CD4-positive, alpha-beta T cell treated with Interleukin-1 beta for 1 hour (primary cell): Measurements from ENCODE around the gene APLN.

Experiments used
- DNase-seq, 2 donors: peaks; one replicate each; pipeline ENCODE4 v3.0.0-alpha.2; 2020 to 2022

The APLN gene, protein sequence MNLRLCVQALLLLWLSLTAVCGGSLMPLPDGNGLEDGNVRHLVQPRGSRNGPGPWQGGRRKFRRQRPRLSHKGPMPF

DNA sequence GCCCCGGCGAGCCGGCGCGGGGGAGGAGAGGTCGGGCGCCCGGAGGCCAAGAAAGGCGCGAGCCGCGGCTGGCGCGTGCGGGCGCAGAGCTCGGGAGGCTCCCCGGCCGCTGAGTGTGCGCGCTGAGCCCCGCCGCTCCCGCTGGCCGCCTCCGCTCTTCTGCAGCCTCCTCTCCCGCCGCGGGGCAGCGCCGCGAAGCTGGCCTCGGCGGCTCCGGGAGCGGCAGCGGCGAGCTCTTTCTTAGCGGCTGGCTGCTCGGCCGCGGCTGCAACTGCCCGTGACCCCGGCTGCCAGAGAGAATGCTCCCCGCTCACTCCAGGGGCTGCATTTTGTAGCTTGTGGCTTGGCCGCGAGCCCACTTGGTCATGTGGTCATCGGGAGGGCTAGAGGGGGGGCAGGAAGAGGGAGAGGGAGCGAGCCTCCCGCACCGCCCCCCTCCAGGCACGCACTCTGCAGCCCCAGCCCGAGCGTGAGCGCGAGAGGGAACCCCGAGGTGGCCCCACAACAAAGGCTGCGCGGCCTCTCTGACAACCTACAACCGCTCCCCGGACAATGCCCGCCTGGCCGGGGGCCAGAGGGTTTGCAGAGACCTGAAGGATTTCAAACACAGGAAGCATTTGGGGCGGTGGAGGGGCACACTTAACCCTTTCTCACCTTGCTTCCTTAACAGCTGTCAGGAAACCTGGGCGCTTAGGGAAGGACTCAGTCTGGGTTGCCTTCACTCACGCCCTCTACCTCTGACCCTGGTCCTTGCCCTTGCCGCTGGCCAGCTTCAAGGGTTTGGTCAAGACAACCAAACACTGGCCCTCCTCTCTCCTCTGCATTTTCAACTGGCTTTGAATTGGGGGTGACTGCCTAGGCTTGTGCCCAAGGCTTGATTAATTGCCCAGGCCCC is at the start of gene APLN:
Gene APLN, minus strand, starts transcription at position 305 of the 895 bp plus-strand sequence. CDS start 326 bp downstream, outside the sequence.
- DNase-seq, result no peak

DNA sequence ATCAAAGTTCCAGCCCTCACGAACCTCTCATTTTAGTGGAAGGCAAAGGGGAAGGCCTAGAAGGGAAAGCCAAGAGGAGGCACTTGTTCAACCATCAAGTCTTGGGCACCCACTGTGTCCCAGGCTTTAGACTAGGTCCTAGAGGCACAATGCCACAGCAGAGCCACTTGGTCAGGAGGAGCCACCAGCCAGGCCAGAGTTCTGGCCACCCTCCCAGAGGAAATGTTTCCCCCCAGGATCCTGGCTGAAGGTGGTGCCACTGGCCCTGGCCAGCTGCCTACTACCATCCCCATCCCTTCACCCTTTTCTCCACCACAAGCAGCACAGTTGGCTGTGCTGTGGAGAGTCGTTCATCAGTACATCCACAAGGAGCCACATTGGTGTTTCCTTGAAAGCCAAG is 49.7 kb upstream of the APLN start:
- no peak for DNase-seq

DNA sequence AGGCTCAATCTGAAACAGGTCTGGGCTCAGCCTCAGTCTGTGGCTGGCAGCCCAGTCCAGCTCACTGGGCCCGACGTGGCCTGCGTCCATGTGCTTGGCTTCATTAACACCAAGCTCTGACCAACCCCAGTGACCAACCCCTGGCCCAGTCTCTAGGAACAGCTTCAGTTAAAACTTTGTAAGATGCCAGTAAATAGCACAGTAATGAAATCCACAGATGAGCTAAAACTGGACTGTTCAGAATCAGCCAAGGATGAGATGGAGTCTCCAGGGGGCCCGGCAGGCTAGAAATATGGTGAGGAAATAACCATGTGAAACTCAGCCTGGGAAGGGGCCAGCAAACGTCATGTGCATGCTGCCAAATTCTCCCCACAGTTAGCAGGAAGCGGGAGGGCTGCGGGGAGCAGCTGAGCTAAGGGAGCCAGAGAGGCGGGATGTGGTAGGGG is 46.9 kb upstream of the APLN start:
- no peak for DNase-seq

DNA sequence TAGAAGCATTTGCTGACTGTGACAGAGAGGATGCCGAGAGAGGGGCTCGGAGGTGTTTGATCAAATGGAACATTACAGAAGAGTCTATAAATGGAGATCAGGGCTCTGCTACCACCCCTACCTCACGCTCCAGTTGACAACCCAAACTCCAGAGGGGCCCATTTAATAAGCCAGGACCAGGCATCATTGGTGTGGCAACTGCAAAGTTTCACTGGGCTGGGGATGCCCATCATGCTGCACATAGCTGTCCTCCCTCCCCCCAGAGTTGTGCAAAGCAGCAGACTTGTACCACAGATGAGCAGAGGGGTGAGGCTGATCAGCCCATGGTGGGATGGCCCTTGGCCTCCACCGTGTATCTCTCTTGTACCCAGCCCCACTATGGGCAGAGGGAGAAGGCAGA is 45.8 kb upstream of the APLN start:
- DNase-seq, result no peak

DNA sequence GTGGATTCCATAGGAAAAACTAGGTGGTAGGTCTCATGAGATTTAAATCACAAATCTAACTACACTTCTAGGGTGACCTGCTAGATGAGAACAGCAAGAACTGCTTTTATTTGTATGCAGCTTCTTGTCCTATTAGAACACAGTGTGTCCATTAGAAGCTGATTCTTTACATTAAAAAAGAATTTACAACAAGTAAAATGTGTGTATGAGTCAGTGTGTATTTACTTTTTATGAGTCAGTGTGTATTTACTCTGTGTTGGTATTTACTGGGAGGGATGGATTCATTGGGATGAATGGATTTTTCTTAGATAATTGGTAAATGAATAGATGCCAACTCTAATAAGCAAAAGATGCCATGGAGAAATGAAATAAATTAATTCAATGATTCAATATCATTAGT is 43.4 kb upstream of the APLN start:
- no peak for DNase-seq

DNA sequence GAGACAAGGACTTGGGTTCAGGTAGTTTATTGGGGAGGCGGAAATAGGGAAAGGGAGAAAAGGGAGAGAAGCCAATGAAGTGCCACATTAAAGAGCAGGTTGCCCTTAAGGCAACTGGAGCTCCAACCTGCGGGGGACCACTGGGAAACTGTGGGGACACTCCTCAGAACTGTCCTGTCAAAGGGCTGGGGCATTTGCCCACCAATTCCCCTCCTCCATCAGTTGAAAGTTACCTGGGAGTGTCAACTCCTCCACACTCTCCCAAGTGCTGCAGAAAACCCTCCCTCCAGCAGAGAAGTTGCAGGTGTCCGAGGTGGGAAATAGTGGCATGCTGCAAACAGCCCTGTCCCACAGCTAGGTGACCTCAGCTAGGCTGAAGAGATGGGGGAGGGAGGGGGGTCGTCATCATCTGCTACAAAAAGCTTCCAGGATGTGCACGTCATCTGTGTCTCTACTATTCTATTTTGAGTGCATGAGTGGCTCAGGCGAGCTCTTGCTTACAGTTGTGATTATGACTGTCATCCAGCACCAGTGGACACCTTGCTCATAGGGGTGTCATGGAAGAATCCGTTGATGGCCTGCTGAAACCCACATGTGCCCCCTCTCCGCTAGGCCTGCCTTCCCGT is 42.6 kb upstream of the APLN start:
- no peak for DNase-seq

DNA sequence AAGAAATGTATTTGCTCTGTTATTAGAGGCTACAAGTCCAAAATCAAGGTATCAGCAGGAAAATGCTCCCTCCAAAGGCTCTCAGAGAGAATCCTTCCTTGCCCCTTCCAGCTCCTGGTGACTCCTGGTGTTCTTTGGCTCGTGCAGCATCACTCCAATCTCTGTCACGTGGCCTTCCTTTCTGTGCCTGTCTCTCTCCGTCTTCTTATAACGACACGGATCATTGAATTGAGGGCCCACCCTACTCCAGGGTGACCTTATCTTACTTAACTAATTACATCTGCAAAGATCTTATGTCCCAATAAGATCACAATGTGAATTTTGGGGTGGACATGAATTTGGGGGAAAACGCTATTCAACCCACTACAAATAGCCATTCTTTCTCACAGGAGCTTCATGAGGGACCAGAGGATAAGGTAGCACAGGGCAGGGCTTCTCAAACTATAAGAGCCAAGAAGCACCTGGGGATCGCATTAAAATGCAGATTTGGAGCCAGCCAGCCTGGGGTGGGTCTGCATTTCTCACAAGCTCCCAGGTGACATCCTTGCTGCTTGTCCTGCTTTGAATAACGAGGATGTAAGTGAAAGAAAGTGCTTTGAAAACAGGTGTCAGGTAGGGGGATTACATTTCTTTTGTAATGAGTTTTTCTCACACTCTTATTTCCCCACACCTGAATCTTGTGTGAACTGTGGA is 41.9 kb upstream of the APLN start:
- DNase-seq, result no peak

DNA sequence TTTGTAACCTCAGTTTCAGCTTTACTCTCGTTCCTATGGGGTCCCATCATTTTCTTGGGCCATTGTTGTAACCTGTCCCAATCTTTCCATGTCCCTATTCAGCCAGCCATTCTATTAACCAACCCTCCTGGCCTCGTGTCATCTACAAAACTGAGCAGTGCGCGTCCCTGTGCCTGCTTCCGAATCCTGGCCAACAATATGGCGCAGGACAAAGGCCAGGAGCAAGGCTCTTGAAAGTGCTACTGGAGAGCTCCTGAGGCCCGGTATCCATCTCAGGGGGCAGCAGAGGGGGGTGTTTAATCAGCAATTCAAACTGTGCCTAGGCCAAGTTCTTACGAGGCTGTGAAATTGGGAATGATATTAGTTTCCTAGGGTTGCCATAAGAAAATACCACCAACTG is 41.2 kb upstream of the APLN start:
- no peak for DNase-seq

DNA sequence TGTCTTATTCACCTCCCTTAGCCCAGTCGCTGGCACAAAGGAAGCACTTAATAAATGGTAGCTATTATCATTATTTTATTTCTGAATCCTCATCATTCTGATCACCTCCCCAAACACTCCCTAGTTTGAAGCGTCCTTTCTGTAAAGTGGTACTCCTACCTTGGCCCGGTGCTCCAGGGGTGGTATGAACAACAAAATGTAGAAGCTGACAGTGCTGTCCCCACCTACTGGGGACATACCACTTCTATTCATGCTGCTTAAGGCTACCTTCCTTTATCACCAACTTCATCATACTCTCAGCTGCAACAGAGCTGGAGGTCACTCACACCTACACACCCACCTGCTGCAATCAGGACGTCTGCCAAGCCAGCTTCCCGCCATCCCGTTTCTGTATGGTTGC is 40.8 kb upstream of the APLN start:
- DNase-seq, result no peak

DNA sequence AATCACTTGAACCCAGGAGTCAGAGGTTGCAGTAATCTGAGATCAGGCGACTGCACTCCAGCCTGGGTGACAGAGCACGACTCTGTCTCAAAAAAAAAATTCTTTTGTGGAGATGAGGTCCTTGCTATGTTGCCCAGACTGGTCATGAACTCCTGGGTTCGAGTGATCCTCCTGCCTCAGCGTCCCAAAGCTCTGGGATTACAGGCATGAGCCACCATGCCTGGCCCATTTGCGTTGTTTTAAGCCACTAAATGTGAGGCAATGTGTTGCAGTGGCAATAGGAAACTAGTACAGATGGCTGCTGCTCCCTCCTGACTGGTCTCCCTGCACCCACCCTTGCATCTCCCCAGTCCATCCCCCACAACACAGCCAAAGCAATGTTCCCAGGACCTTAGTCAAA is 40.0 kb upstream of the APLN start:
- no peak for DNase-seq

DNA sequence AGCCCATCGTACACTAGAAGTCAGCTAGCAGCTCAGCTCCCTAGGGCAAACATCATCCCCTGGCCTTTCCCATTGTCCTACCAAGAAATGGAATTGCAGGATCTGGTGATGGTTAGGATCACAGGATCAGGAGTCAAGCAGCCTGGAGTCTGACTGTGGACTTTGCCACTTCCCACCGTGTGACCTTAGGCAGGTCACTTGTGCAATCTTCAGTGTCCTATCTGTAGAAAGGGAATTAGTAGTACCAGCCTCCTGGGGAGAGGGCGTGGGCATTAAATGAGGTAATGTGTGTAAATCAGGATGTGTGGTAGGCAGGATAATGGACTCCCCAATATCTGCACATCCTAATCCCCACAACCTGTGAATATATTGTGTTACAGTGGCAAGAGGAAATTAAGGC is 38.6 kb upstream of the APLN start:
- no peak for DNase-seq

DNA sequence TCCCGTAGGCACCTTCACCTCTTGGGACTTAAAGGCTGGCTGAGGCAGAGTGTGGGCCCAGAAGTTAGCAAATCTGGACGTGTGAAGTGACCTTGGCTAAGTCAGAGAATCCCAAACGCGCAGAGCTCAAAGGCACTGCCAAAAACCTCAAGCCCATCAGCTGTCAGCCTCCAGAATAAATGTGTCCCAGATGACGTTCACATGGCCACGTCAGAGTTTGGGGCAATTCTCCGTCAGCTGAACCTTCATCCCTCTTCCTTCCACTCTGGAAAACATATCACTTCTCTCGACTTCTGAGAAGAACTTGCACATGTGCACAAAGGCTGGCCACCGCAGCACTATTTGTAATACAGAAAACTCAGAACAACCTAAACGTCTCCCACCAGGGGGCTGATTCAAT is 35.7 kb upstream of the APLN start:
- no peak for DNase-seq

DNA sequence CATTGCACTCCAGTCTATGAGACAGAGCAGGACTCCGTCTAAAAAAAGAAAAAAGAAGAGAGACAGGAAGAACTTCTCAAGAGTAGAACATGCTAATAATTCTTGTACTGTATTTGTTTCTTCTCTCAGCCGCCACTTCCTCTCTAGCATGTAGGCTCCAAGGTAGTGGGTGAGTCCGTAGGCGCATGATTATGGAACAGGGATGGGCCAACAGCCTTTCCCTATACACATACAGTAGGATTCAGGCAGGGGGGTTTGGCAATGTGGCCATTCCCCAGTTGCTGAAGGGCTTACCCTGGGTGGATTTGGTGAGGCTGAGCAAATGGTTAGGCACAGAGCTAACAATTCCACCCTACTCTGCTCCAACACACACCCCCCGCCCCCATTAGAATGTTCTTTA is 35.0 kb upstream of the APLN start:
- no peak for DNase-seq

DNA sequence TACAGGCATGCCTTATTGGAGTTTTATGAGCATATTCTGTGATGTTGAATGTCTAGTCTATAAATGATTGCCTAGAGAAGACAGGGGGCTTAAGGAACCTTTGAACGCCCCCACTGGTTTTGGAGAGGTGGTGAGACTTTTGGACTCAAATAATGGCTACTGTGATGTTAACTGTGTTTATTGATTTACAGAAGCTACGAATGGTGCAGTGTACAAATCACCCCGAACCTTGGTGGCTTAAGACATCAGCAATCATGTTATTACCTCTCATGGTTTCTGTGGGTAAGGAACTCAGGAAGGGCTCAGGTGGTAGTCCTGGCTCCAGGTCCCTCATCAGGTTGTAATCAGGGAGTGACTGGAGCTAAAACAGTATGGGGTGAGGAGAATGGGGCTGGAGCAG is 33.3 kb upstream of the APLN start:
- DNase-seq, result no peak

DNA sequence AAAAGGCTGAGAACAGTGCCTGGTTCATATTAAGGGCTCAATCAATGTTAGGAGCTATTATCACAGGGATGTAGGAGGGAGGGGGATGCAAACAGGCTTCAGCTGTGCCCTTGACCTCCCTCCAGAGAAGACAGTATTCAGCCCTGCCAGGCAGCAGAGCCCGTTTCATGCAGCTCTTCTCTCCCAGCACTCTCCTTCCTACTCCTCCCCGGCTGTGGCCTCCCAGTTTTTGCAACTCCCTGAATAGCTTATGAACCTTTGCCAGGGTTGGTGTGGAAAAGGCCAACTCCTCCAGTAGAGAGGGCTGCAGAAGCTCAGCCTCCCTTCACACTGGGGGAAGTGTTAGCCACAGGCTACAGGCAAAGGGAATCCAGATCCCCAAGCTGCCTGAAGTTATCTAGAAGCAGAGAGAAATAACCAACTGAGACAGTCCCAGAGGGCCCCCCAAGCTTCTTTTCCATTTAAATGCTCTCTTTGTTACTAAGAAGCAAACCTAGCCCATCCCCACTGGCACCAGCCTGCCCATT is 31.7 kb upstream of the APLN start:
- no peak for DNase-seq

DNA sequence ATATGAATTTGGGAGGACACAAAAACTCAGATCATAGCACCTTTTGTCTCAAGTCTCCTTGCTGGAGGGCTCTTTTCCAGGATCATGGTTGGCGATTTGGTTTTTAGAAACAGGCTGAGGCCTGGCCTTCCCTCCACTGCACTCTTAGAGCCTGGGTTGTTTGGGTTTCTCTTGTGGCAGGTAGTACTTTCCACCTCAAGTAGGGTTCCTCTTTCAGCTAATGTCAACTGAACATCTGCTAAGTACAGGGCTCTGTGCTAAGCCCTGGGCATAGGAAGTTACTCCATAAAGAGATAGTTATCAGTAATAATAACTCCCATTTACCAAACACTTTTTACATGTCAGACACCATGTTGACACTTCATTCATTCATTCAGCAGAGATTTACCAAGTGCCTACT is 28.2 kb upstream of the APLN start:
- DNase-seq, result no peak

DNA sequence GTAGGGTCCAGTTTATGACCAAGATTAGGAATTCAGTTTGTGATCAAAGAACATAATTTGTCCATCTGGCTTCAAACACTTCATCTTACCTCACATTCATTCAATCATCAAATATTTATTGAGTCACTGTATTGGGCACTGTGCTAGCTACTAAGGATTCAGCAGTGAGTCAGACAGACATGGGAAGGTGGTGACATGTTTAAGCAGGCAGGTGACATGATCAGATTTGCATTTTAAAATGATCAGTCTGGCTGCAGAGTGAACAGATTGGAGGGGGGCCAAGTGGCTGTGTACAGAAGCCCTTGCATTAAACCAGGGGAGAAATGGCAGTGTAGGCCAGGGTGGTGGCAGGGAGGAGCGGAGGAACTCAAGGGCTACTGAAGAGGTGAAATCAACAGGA is 25.1 kb upstream of the APLN start:
- DNase-seq, result no peak

DNA sequence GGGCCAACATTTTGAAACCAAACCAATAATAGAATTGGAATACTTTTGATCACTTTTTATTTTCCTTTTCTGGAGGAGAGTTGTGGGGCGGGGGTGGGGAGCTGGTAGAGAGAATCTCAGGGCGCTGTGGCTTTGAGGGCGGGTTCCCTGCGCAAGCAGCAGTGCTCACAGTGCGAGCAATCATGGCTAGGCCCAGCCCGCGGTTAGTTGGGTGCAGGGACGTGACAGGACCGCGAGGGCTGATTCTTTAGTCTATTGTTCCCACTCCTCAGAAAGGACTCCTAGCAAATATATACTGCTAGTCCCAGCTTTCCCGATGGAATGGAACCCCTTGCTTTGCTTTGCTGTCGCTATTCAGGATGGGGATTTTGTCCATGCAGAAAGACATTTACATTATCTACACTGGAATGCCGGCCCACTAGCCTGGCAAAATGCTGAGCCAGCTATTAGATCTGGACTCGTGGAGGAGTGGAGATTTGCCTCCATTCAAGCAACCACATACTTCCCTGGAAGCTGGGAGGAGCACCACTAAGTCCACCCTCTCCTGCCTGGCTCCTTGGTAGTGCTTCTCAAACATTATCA is 23.9 kb upstream of the APLN start:
- DNase-seq, result peak; percentile 29 to 31

DNA sequence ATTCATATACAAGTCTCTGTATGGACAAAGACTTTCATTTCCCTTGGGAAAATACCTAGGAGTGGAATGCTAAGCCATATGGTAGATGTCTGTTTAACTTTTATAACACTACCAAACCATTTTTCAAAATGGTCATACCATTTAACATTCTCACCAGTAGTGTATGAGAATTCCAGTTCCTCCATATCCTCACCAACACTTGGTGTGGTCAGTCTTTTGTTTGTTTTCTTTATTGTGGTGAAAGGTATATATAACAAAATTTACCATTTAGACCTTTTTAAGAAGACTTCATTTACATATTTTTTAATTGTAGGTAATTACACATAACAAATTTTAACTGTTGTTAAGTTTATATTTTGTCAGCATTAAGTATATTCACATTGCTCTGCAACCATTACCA is 12.7 kb upstream of the APLN start:
- DNase-seq, result no peak

DNA sequence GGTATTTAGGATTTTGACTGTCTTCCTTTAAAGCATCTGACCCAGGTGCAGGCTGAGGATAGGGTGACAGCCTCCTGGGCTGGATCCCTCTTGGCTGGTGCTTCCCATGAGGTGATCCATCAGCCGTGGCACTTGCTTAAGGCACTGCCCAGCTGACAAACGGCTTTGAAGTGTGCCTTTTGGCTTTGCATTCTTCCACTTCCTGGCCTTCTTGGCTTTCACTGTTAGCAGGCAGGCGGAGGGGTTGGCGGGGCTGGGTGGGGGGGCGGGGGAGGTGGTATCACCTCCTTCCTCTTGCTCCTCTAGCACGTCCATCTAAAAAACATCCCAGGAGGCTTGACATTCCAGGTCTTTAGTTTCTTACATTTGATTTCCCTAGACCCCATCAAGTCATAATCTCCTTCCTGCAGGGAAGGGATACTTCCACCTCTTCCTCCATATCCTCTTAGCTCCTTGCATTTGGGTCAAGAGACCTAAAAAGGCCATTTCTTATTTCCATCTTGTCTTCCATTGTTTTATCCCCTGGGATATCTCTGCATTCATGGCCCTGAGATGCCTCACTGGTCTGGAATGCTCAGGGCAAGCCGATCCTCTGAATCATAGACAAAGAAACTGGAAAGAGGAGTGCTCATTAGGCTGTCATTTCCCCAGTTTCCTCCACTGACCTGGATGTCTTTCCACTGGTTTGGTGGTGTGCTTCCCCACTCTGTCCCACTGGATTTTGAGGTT is 11.3 kb upstream of the APLN start:
- no peak for DNase-seq

DNA sequence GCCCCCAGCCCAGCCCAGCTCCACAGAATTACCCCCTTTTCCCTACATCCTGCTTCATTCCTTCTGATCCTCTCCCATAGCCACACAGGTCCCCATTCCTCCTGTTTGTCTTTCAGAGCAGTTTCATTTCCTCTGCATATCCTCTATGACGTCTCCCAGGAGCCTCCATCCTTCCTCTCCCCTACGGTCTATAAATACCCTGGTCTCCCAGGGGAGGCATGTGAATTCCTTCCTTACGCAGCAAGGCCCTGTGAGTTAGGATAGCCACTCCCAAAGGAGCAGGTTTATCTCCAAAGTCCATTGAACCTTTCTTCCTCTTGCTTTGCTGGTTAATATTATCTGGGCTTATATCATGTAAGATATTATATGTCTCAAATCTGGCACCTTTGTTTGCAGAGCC is 8.4 kb upstream of the APLN start:
- DNase-seq, result no peak

DNA sequence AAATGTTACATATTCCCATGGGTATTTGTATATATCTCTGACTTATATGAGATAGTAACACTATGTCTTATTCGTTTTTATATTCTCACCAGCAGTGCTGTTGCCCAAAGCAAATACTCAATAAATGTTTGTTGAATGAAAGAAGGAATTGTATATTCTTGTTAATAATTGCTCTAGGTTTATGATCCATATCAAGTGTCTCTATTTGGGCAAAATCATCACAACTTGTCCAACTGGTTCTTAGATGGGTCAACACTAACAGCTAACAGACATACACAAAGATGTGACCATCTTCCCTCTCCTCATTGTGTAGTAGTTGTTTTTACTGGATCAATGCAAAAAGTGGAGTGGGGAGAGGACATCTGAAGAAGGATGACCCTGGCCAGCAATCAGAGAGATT is 6.6 kb upstream of the APLN start:
- no peak for DNase-seq
